Measurements from ENCODE around the gene AQP6.

Gene AQP6

GRCh38 chr12:49955899-49956662 lies 16.7 kb upstream of the AQP6 start:
- DNase-seq (ENCODE audit: low read depth, low spot score): no peak

DNA sequence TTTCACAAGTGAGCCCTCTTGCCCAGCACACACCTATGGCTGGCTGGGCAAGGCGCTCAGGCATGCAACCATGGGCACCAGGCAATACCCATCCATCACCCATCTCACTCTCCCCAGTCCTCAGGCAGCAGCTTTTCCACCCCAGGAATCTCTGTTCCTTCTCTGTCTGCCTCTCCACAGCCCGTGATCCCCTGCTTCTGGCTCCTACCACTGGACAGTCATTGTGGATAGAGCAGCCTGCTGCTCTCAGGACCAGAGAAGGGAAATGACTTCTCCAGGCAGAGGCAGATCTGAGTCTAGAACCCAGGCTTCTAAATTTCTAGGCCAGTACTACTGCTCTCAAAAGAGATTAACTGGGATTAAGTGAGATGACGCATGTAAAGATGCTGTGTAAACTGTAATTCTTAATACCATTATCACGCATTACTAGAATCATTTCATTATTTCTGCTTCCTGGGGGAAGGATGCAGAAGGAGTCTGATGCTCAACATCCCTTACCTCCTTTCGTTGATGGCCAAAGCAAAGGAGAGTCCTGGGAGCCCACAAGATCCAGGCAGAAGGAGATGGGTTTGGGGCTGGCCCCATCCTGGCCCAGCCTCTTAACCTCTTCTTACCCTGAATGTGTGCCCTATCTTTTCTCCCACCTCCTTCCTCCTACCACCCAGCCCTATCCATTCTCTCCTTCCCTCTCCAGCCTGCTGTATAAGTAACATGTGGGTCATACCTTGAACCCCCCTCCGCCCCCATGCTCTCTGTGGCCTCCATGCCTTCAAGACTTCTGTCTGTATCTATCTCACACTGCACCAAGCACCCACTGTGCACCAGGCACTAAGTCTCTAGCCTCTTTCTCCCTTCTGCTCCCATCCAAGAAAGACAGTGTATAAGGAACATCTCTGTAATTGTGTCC lies 15.8 kb upstream of the AQP6 start:
- no peak for DNase-seq (ENCODE audit: low read depth, low spot score)

- no peak for DNase-seq (ENCODE audit: low read depth, low spot score)
Measured at GRCh38 chr12:49957570-49957967, 15.2 kb upstream of the AQP6 start.

DNA sequence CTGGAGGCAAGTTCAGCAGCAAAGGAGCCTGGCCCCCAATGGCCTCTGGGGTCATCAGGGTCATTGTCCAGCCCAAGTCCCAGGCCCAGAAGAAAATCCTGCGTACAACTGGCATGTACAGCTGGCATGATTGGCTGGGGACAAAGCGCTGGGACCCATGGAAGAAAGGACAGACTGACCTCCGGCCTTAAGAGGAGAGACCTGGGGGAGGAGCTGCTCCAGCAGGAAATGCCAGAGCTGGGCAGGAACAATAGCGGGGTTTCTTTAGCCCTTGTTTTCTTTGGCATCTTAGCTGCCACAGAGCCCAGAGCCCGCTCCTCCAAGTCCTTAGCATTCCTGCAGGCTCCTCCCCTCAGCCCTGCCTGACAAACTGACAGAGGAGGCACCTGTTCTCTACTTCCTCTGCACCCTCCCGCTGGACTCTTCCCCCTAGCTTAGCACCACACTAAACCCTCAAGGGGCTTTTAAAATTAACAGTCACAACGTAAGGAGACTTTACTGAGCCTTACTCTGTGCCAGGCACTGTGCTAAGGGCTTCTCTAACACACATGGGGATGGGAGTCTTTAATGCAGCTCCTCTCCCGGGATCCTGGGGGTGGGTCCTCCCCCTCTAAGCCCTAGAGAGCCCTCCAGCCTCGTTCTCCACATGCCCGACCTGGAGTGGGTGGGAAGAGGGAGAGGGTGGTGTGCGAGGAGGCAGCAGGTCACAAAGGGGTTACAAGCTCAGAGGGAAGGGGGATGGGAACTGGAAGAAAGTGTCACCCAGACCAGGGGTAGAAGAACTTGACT lies 12.9 kb upstream of the AQP6 start:
- DNase-seq (ENCODE audit: low read depth, low spot score): no peak

DNA sequence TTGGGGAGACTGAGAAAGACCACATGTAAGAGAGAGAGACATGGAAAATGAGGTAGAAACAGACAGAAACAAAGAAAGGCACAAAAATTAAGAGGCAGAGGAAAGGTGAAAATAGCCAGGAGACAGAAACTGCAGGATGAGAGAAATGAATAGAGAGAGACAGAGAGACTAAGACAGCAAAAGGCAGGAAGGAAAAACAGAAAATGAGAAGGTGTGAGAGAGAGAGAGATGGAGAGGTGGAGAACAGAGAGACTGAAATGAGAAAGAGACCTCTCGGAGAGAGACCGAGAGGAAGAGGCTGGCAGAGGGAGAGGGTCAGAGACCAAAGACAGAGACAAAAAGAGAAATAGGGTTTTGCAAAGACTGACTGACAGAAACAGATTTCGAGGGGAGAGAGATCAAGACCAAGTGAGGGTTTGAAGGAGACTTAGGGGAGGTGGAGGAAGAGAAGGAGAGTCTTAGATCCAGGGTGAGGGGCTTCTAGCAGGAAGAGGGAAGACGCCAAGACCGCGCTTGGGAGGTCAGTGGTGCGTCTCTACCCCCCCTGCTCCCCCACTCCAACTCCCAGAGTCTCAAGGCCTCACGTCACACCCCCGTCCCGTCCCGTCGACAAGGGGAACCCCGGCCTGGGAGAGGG lies 12.2 kb upstream of the AQP6 start:
- no peak for DNase-seq (ENCODE audit: low read depth, low spot score)

DNA sequence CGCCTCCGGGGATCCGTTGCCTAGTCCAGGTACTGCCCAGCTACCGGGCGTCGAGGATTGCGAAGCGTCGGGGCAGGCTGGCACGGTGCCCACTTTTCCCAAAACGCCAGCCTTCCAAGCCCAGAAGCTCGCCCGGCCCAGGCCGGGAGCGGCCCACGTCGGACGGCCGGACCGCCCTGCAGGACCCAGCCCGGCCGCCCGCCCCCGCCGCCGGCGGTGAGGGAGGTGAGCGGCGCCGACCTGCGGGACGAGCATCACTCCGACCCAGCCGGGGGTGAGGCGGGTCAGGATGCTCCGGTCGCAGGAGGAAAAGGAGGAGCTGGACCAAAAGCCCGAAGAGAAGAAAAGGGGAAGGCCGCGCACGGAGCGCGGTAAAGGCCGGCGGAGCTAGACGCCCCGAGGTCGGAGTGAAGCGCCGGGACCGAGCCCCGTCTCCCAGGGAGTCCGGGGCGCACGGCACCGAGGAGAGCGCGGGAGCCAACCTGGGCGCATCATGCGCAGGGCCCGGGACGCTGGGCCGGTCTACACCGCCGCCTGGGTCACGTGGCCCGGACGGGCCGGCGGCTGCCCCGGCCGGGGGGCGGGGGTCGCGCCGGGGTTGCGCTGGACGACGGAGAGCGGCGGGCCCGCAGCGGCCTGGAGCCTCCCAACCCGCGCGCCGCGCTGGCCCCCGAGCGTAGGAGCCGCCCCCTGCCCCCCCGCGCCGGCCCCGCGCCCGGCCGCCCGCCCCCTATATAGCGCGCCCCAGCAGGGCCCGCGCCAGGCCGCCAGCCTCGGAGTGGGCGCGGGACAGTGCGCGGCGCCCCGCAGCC lies 11.4 kb upstream of the AQP6 start, which contains the start of gene AQP5:
AQP5 (plus strand) TSS at position 762 of the 812 bp plus-strand sequence. CDS start 146 bp downstream, outside the sequence.
- no peak for DNase-seq (ENCODE audit: low read depth, low spot score)

DNA sequence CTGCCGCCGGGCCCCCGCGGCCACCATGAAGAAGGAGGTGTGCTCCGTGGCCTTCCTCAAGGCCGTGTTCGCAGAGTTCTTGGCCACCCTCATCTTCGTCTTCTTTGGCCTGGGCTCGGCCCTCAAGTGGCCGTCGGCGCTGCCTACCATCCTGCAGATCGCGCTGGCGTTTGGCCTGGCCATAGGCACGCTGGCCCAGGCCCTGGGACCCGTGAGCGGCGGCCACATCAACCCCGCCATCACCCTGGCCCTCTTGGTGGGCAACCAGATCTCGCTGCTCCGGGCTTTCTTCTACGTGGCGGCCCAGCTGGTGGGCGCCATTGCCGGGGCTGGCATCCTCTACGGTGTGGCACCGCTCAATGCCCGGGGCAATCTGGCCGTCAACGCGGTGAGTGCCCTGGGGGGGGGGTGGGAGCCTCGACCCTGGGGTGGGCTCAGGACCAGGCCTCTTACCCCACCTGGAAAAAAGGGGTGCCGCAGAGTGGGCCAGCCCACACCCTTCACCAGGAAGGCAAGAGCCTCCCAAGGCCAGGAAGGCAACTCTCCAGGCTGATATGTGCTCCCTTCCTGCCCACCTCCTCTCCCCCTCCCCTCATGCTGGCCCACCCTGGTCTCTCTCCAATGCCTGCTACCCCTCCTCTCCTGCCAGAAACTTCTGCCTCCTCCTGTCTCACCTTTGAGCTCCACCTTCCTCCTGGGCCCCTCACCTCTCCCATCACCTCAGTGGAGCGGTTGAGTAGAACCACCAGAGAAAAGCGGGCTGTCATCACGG lies 10.6 kb upstream of the AQP6 start:
- DNase-seq (ENCODE audit: low read depth, low spot score): no peak

DNA sequence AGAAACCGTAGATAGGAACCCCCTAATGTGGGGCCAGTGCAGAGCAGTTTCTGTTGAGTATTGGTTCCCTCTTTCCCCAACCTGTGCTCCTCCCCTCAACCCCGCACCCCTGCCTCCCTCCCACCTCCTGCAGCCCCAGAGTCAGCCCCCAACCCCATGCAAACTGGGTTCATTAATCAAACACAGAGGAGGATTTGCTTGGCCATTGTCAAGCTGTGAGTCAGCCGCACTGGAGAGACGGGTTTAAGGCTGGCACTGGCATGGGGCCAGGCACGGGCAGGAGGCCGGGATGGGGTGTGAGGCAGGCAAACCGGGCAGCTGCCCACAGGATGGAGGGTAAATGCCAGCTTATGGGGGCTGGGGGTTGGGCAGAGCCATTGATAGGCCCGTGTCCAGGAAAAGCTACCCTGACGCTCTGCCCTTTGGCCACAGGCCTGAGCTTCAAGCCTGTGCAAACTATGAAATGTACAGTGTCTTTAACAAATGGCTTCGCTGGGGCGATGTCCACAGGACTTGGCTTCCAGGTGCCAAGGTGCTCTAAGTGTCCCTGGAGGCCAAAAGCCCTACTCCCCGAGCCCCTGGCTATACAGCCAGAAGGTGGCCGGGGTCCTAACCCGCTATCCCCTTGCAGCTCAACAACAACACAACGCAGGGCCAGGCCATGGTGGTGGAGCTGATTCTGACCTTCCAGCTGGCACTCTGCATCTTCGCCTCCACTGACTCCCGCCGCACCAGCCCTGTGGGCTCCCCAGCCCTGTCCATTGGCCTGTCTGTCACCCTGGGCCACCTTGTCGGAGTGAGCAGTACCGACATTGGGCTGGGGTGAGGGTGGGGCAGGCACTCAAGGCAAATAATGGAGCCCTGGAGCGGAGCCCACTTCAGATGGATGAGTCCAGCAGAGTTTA lies 9.6 kb upstream of the AQP6 start:
- no peak for DNase-seq (ENCODE audit: low read depth, low spot score)

DNA sequence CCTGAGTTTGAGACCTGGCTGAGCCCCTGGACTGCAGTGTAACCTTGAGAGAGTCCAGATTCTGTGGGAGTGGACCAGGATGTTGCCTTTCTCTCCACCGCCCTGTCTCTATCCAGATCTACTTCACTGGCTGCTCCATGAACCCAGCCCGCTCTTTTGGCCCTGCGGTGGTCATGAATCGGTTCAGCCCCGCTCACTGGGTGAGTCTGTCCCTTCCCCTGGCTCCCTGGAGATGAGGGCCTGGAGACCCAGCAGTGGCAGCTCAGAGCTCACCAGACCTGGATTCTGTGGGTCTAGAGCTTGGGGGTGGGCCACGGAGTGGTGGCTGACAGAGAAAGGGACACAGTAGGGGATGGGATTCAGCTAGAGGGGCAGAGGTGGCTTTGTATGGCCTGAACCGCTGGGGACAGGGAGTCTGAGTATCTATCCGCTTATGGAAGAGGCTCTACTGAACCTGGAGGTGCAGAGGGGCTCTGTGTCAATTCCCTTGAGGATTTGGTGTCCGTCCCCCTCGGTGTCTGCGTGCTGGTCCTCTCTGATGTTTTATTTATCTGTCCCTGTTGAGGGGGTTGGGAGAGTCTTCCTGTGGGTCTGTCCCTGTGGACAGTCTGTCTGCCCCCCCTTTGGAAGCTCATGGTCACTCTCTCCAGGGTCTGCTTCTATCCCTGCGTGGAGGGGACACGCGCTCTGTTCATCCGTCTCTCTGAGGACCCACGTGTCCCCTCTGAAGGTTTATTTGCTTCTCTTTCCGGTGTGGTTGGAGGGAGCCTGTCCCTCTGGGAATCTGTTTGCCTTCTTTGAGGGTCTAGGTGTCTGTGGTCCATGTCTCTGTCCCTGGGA lies 8.6 kb upstream of the AQP6 start:
- no peak for DNase-seq (ENCODE audit: low read depth, low spot score)

GRCh38 chr12:49964849-49965624 lies 7.7 kb upstream of the AQP6 start:
- no peak for DNase-seq (ENCODE audit: low read depth, low spot score)

DNA sequence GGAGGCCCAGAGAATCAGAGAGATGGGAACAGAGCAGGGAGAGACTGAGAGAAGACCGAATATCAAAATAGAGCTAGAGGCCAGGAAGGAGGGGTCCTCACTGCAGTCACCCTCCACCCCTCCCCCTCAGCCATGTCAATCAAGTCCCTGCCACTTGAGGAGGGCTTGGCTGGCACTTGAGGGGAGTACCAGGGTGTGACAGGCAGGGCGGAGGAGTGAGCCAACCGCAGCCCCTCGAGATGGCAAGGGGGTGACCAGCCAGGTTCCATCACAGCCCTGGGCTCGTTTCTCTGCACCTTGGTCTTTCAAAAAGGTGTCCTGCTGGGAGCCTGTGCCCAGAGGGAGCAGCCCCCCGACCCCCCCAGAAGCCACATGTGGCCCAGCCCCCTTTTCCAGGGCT lies 6.9 kb upstream of the AQP6 start:
- DNase-seq (ENCODE audit: low read depth, low spot score): no peak

- no peak for DNase-seq (ENCODE audit: low read depth, low spot score)
Measured at GRCh38 chr12:49966511-49967041, 6.2 kb upstream of the AQP6 start.

GRCh38 chr12:49967042-49967776 lies 5.5 kb upstream of the AQP6 start:
- peak; percentile 53 for DNase-seq (ENCODE audit: low read depth, low spot score)

GRCh38 chr12:49967777-49968250 lies 4.9 kb upstream of the AQP6 start:
- DNase-seq (ENCODE audit: low read depth, low spot score): no peak

DNA sequence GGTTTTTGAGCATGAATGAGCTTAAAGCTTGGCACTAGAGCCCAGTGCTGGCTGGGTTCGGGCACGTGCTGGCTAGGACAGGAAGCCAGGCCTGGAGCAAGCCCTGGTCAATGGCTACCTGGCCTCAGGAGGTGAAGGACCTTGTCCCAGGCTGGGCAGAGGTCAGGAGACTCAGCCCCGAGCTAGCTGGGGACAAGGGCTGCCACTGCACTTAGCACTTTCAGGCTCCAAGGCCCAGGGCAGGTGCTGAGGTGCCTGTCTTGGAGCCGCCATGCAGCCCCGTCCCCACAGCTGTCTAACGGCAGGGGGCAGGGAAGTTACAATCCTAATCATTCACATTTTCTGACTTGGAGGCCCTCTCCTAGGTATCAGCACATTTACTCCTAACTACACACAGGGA lies 4.3 kb upstream of the AQP6 start:
- no peak for DNase-seq (ENCODE audit: low read depth, low spot score)

- DNase-seq (ENCODE audit: low read depth, low spot score): no peak
Measured at GRCh38 chr12:49969027-49969426, 3.7 kb upstream of the AQP6 start.

Measured in brain pericyte (primary cell).